Measurements from ENCODE around the gene BRD7. TPM values are rescaled to one million over a fixed set of nuclear protein-coding genes. Genes with fewer than 3 reads are reported as not detected.

Gene BRD7
- total RNA-seq, 4 donors from 2014 or later = 27.8 to 46.2 (median 36.8) TPM

DNA sequence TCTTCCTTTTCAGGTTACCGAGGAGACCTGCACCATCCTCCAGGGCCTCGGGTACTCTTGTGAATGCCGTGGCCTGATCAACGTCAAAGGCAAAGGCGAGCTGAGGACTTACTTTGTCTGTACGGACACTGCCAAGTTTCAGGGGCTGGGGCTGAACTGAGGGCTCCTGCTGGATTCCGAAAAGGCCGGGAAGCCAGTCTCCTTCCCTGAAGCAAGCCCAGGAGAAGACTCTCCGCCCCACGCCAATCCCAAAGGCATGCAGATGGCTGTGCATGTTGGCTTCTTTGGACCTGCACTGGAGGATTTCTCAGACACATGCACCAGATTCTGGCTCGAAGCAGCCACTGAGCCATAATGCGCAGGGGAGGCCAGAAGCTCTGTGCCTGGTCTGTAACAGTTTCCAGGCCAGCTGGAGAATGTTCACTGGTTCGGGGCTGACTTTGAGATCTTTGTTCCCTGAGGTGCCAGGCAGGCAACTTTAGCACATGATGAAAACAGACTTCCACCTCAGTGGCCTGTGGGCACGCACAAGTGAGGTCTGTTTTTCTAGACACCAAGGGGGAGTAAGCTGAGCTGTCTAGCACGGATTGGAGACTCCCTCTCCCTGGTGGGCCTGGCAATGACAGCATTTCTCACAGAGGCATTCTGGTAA, 53.3 kb downstream of the BRD7 start:
- Histone ChIP-seq H3K4me3 (no peak overlapping the region), H3K9me3 (no peaks in the 10 kb centered on the region), H3K27me3 (no peaks in the 10 kb centered on the region), H3K4me1 (no peaks in the 10 kb centered on the region), H3K27ac (no peak overlapping the region), H3K36me3 (peaks cover 0 to 78% (median 0%) of the 10 kb centered on the region in 3 donors)
- DNase-seq = peak in 2 of 3 donors; percentile 13 to 45
- TF ChIP-seq, protein P1, sequence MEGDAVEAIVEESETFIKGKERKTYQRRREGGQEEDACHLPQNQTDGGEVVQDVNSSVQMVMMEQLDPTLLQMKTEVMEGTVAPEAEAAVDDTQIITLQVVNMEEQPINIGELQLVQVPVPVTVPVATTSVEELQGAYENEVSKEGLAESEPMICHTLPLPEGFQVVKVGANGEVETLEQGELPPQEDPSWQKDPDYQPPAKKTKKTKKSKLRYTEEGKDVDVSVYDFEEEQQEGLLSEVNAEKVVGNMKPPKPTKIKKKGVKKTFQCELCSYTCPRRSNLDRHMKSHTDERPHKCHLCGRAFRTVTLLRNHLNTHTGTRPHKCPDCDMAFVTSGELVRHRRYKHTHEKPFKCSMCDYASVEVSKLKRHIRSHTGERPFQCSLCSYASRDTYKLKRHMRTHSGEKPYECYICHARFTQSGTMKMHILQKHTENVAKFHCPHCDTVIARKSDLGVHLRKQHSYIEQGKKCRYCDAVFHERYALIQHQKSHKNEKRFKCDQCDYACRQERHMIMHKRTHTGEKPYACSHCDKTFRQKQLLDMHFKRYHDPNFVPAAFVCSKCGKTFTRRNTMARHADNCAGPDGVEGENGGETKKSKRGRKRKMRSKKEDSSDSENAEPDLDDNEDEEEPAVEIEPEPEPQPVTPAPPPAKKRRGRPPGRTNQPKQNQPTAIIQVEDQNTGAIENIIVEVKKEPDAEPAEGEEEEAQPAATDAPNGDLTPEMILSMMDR (IDR thresholded peaks at IDR 0.05) = no peak
- no peak for TF ChIP-seq POLR2A (IDR thresholded peaks at IDR 0.05)

DNA sequence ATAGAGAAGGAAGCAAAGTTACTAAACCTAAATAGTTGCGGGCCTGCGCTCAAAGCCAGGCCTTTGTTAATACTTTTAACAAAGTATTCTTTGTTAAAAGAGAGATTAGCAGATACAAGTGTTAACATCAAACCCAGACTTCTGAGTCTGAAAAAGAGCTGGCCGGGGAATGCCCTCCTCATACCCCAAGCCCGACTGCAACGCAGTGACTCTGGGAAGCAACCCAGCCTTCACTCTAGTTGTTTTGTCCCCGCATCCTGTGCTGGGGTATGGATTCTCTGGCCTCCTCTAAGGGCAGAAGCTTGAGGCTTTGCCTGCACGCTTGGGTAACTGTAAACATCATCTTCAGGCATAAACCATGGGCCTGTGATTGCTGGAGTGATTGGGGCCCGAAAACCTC, 54.1 kb downstream of the BRD7 start:
- no peaks in the 10 kb centered on the region for H3K9me3 ChIP-seq
- H3K36me3 ChIP-seq = peaks cover 0 to 70% (median 0%) of the 10 kb centered on the region in 3 donors
- DNase-seq = peak in 1 of 3 donors; percentile 4
- TF ChIP-seq, protein P1 (IDR thresholded peaks at IDR 0.05) = no peak
- no peak for TF ChIP-seq POLR2A (IDR thresholded peaks at IDR 0.05)
- no peak overlapping the region for H3K4me3 ChIP-seq
- H3K27me3 ChIP-seq = no peaks in the 10 kb centered on the region
- H3K27ac ChIP-seq = no peak overlapping the region
- H3K4me1 ChIP-seq = no peaks in the 10 kb centered on the region

DNA sequence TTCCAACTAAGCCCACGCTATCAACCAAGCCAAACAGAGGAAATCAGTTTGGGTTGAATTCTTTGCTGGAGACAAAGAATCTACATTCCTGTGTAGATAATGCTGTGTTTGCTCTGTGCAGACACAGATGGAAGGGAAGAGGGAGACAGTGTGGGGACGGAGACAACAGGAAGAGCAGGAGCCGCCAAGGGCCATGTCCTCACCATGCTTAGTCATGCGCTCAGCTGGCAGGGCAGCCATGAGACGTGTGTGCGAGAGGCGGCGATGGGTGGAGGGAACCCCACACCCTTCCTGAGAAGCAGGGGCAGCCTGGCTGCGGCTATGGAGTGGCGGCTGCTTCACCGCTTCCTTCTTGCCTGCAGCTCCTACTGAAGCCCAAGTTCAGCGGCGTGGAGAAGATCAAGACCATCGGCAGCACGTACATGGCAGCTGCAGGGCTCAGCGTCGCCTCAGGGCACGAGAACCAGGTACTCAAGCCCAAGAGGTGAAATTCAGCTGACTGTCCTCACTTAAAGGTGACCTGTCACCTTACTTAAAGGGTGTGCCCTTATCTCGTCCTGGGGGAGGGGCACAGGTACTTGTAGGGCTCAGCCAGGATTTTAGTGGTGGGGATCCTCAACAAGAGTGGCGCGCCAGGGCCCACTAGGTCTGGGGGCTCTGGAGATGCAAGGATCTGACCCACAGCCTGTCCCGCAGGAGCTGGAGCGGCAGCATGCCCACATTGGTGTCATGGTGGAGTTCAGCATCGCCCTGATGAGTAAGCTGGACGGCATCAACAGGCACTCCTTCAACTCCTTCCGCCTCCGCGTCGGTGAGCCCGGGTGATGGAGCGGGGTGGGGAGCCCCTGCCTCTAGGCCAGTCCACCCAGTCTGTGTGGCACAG, 55.0 kb downstream of the BRD7 start:
- H3K27me3 ChIP-seq = no peaks in the 10 kb centered on the region
- H3K4me1 ChIP-seq = no peaks in the 10 kb centered on the region
- TF ChIP-seq, protein P1 (IDR thresholded peaks at IDR 0.05) = no peak
- no peak for TF ChIP-seq POLR2A (IDR thresholded peaks at IDR 0.05)
- peak overlapping the region in 1 of 4 donors; percentile 5 for H3K27ac ChIP-seq
- H3K4me3 ChIP-seq = no peak overlapping the region
- DNase-seq = peak; percentile 31 to 63 (median 48)
- H3K36me3 ChIP-seq = peaks cover 0 to 61% (median 0%) of the 10 kb centered on the region in 3 donors
- H3K9me3 ChIP-seq = no peaks in the 10 kb centered on the region

DNA sequence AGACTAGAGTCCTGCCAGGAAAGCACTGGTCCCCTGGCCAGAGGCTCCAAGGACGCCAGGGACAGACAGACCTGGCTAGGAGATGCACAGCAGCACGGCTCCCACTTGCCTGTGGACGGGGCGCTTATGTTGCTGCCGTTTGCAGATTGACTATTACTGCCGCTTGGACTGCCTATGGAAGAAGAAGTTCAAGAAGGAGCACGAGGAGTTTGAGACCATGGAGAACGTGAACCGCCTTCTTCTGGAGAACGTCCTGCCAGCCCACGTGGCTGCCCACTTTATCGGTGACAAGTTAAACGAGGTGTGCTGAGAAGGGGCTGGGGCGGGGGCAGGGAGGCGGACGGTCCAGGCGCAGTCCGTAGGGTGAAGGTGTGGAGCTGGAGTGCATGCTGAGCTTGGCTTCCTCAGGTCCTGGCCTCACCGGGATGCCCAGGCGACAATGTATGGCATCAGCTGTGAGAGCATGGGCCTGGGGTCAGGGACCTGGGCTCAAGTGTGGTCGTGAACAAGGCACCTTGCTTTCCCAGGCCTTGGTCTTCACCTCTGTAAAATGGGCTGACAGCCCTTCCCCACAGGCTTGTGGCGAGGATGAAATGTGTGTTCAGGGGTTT, 56.8 kb downstream of the BRD7 start:
- H3K36me3 ChIP-seq = peaks cover 0 to 43% (median 0%) of the 10 kb centered on the region in 3 donors
- TF ChIP-seq, protein P1 (IDR thresholded peaks at IDR 0.05) = no peak
- TF ChIP-seq POLR2A (IDR thresholded peaks at IDR 0.05) = no peak
- no peaks in the 10 kb centered on the region for H3K9me3 ChIP-seq
- peak; percentile 13 to 45 (median 44) for DNase-seq
- H3K27me3 ChIP-seq = no peaks in the 10 kb centered on the region
- H3K27ac ChIP-seq = no peak overlapping the region
- no peak overlapping the region for H3K4me3 ChIP-seq
- no peaks in the 10 kb centered on the region for H3K4me1 ChIP-seq

DNA sequence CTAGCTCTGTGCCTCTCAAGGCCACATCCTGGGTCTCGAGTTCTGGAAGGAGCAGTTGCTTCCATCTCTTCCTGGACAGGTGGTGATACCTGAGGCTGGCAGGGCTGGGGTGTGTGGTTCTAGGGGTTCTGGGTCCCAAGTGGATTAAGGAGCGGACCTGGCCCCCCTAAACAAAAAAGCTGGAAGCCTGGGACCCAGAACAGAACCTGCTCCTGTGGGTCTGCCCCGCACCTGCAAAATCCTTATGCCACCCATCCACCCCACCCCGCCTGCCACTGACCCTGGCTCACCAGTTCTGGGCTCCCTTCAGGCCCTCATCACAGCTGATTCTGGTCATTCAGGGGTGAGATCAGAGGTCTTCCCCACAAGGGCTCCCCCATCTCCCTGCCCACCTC, 57.7 kb downstream of the BRD7 start:
- TF ChIP-seq, protein P1 (IDR thresholded peaks at IDR 0.05) = no peak
- no peak for TF ChIP-seq POLR2A (IDR thresholded peaks at IDR 0.05)

More for the DNA sequence above, 57.7 kb downstream of the BRD7 start:
- H3K27me3 ChIP-seq = no peaks in the 10 kb centered on the region
- H3K9me3 ChIP-seq = no peaks in the 10 kb centered on the region
- H3K4me3 ChIP-seq = no peak overlapping the region
- H3K27ac ChIP-seq = no peak overlapping the region
- DNase-seq = peak; percentile 8 to 47 (median 41)
- H3K4me1 ChIP-seq = no peaks in the 10 kb centered on the region
- peaks cover 0 to 34% (median 0%) of the 10 kb centered on the region in 3 donors for H3K36me3 ChIP-seq

All from Peyer's patch (tissue), 4 donors.